Epithelial cell of proximal tubule (primary cell): Measurements from ENCODE around the gene APPBP2. TPM values are rescaled to one million over a fixed set of nuclear protein-coding genes. Genes with fewer than 3 reads are reported as not detected.
"Not testable (repeated sequence)": the region's sequence is repeated elsewhere in the genome, so short reads cannot be mapped to it uniquely, and the experiment has no call there.

Experiments used
- DNase-seq: peaks from one replicate; pipeline ENCODE4 v3.0.0-alpha.2; 2011; ENCODE audit warnings: low read depth
- H3K4me3 ChIP-seq: 2 replicates; pipeline ENCODE4 v1.5.1; 2011; ENCODE audit warnings: low read depth, mild to moderate bottlenecking, low read length
- total RNA-seq: library from RNA; depleted of rRNA; stranded (reverse); fragments of >200 nt; gene quantifications from 2 replicates; pipeline ENCODE4 v1.2.3, GENCODE V29; 2015
- TF ChIP-seq, protein P1 (sequence below): conservative IDR thresholded peaks from 2 replicates; pipeline ENCODE4 v1.5.1; 2012; ENCODE audit warnings: low read depth, mild to moderate bottlenecking, low read length

The APPBP2 gene
- total RNA-seq, 1 donor from 2014 or later, result 16.5 TPM

GRCh38 chr17:60559995-60560859, 34.2 kb upstream of the APPBP2 start:
- H3K4me3 ChIP-seq, result no peak overlapping the region
- TF ChIP-seq, protein P1, sequence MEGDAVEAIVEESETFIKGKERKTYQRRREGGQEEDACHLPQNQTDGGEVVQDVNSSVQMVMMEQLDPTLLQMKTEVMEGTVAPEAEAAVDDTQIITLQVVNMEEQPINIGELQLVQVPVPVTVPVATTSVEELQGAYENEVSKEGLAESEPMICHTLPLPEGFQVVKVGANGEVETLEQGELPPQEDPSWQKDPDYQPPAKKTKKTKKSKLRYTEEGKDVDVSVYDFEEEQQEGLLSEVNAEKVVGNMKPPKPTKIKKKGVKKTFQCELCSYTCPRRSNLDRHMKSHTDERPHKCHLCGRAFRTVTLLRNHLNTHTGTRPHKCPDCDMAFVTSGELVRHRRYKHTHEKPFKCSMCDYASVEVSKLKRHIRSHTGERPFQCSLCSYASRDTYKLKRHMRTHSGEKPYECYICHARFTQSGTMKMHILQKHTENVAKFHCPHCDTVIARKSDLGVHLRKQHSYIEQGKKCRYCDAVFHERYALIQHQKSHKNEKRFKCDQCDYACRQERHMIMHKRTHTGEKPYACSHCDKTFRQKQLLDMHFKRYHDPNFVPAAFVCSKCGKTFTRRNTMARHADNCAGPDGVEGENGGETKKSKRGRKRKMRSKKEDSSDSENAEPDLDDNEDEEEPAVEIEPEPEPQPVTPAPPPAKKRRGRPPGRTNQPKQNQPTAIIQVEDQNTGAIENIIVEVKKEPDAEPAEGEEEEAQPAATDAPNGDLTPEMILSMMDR, result no peak
- DNase-seq, result no peak

GRCh38 chr17:60559659-60559994, 33.6 kb upstream of the APPBP2 start:
- TF ChIP-seq, protein P1, result no peak
- no peak overlapping the region for H3K4me3 ChIP-seq
- no peak for DNase-seq

GRCh38 chr17:60557805-60558204, 31.8 kb upstream of the APPBP2 start:
- no peak for DNase-seq
- TF ChIP-seq, protein P1, result no peak
- H3K4me3 ChIP-seq, result no peak overlapping the region

- TF ChIP-seq, protein P1, result no peak
- DNase-seq, result no peak
- H3K4me3 ChIP-seq, result no peak overlapping the region
These were observed 29.7 kb upstream of the APPBP2 start for GRCh38 chr17:60555786-60556185.

- no peak overlapping the region for H3K4me3 ChIP-seq
- TF ChIP-seq, protein P1, result no peak
- peak; percentile 81 for DNase-seq
These were observed 28.3 kb upstream of the APPBP2 start for GRCh38 chr17:60554377-60554788.

GRCh38 chr17:60552255-60552654, 26.2 kb upstream of the APPBP2 start:
- DNase-seq, H3K4me3 ChIP-seq: not testable (repeated sequence)

DNA sequence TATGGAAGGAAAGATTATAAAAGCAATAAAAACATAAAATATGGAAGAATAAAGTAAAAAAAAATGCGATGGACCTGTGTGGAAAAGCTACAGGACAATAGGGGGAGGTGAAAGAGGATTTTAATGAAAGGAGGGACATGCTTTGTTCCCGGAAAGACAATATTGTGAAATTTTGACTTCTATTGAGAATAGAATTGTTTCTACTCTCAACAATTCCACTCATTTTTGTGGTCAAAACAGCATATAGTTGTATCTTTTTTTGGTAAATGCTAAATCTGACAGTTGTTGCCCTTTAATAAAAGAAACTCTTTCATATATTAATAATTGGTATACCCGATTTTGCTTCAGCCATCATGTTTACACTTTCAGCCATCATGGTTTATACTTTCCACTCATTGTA, 22.9 kb upstream of the APPBP2 start:
- TF ChIP-seq, protein P1, result no peak
- DNase-seq, result no peak
- no peak overlapping the region for H3K4me3 ChIP-seq
